RWPE2 (cell line): Measurements from ENCODE around the gene GPR37L1.
"Not testable (repeated sequence)": the region's sequence is repeated elsewhere in the genome, so short reads cannot be mapped to it uniquely, and the experiment has no call there.

ENCODE experiments used
- ATAC-seq: fragments of 200-7000 bp; cut with Tn5 transposase; 3 replicates; pipeline ENCODE4 v1.9.1; 2021; ENCODE audit warnings: low read depth
- DNase-seq: peaks from one replicate; pipeline ENCODE4 v3.0.0-alpha.2; 2020; ENCODE audit warnings: low spot score
- H3K27ac ChIP-seq: fragments of 450-650 bp; 2 replicates; pipeline ENCODE4 v1.5.1; 2017; ENCODE audit warnings: mild to moderate bottlenecking; ENCODE audit not compliant: poor library complexity, severe bottlenecking
- H3K27me3 ChIP-seq: fragments of 250-450 bp; sonication (Bioruptor Pico); 2 replicates; pipeline ENCODE4 v1.5.1; 2021; ENCODE audit warnings: mild to moderate bottlenecking, moderate library complexity; ENCODE audit not compliant: insufficient read depth, poor library complexity, severe bottlenecking
- H3K36me3 ChIP-seq: fragments of 250-450 bp; sonication (Bioruptor Pico); 2 replicates; pipeline ENCODE4 v1.5.1; 2020; ENCODE audit warnings: low read depth, mild to moderate bottlenecking, moderate library complexity
- H3K4me1 ChIP-seq: fragments of 250-450 bp; sonication (Bioruptor Pico); 2 replicates; pipeline ENCODE4 v1.5.1; 2021; ENCODE audit warnings: mild to moderate bottlenecking, moderate library complexity; ENCODE audit not compliant: insufficient read depth, poor library complexity, severe bottlenecking
- H3K4me3 ChIP-seq: fragments of 250-450 bp; sonication (Bioruptor Pico); 2 replicates; pipeline ENCODE4 v1.5.1; 2021; ENCODE audit warnings: mild to moderate bottlenecking, moderate library complexity; ENCODE audit not compliant: severe bottlenecking
- H3K9me3 ChIP-seq: fragments of 250-450 bp; sonication (Bioruptor Pico); 2 replicates; pipeline ENCODE4 v1.5.1; 2021; ENCODE audit warnings: mild to moderate bottlenecking, moderate library complexity; ENCODE audit not compliant: severe bottlenecking
- CTCF ChIP-seq: fragments of 450-650 bp; IDR thresholded peaks from one replicate; pipeline ENCODE4 v1.5.1; 2017; ENCODE audit warnings: mild to moderate bottlenecking, moderate library complexity; ENCODE audit not compliant: poor library complexity, severe bottlenecking

Gene GPR37L1

GRCh38 chr1:202107801-202108731 is 14.7 kb upstream of the GPR37L1 start:
- Histone ChIP-seq H3K9me3 (no peaks in the 10 kb centered on the region), H3K4me1 (peaks cover 11% of the 10 kb centered on the region), H3K36me3 (no peaks in the 10 kb centered on the region), H3K27ac (no peak overlapping the region), H3K4me3 (no peak overlapping the region), H3K27me3 (no peaks in the 10 kb centered on the region)
- no peak for DNase-seq
- no peak for TF ChIP-seq CTCF
- ATAC-seq, result no peak

GRCh38 chr1:202110977-202111376 is 11.7 kb upstream of the GPR37L1 start:
- DNase-seq (no peak), ATAC-seq (no peak)
- Histone ChIP-seq H3K4me3 (no peak overlapping the region), H3K27ac (no peak overlapping the region), H3K27me3 (no peaks in the 10 kb centered on the region), H3K4me1 (peaks cover 10% of the 10 kb centered on the region), H3K36me3 (no peaks in the 10 kb centered on the region), H3K9me3 (no peaks in the 10 kb centered on the region)
- TF ChIP-seq CTCF, result no peak

GRCh38 chr1:202111589-202111988 is 11.1 kb upstream of the GPR37L1 start:
- not testable (repeated sequence) for H3K27ac ChIP-seq, H3K36me3 ChIP-seq, H3K27me3 ChIP-seq, H3K9me3 ChIP-seq, H3K4me1 ChIP-seq, H3K4me3 ChIP-seq, ATAC-seq, DNase-seq

GRCh38 chr1:202112859-202113689 is 9.6 kb upstream of the GPR37L1 start:
- no peak overlapping the region for H3K27ac ChIP-seq
- TF ChIP-seq CTCF, result no peak
- no peak for DNase-seq
- no peaks in the 10 kb centered on the region for H3K9me3 ChIP-seq
- peaks cover 10% of the 10 kb centered on the region for H3K4me1 ChIP-seq
- H3K4me3 ChIP-seq, result no peak overlapping the region
- H3K36me3 ChIP-seq, result no peaks in the 10 kb centered on the region
- no peaks in the 10 kb centered on the region for H3K27me3 ChIP-seq
- ATAC-seq, result peak; percentile 64

- Histone ChIP-seq H3K9me3 (no peaks in the 10 kb centered on the region), H3K27me3 (no peaks in the 10 kb centered on the region), H3K4me1 (peaks cover 10% of the 10 kb centered on the region), H3K27ac (no peak overlapping the region), H3K36me3 (no peaks in the 10 kb centered on the region), H3K4me3 (no peak overlapping the region)
- ATAC-seq, result peak; percentile 16; the same call in 2 of the 3 replicates
- no peak for TF ChIP-seq CTCF
- DNase-seq, result no peak
Observed at GRCh38 chr1:202113690-202114300, 8.9 kb upstream of the GPR37L1 start.
